Mesenchymal stem cell (in vitro differentiated cells and primary cell): Measurements from ENCODE around the gene LRATD1.

Source experiments
- DNase-seq: peaks from one replicate; pipeline ENCODE4 v3.0.0-alpha.2; 2013
- H2AFZ ChIP-seq: one replicate; pipeline ENCODE4 v1.6.1; 2013; ENCODE audit warnings: low read depth, mild to moderate bottlenecking, control low read depth, inconsistent platforms, low read length, moderate library complexity
- H2AK5ac ChIP-seq: 2 replicates; pipeline ENCODE4 v1.6.1; 2013; ENCODE audit warnings: low read length, moderate library complexity, mild to moderate bottlenecking, inconsistent platforms; ENCODE audit not compliant: severe bottlenecking
- H2BK120ac ChIP-seq: one replicate; pipeline ENCODE4 v1.6.1; 2013; ENCODE audit warnings: low read depth, mild to moderate bottlenecking, inconsistent platforms, low read length, moderate library complexity
- H2BK12ac ChIP-seq, 2 experiments: one replicate each; pipeline ENCODE4 v1.6.1; 2013; ENCODE audit warnings: inconsistent platforms in 2 of 2, low read length in 2 of 2, mild to moderate bottlenecking in 2 of 2, moderate library complexity in 2 of 2, control low read depth in 1 of 2
- H2BK15ac ChIP-seq: one replicate; pipeline ENCODE4 v1.6.1; 2013; ENCODE audit warnings: mild to moderate bottlenecking, low read depth, inconsistent platforms; ENCODE audit not compliant: poor library complexity, severe bottlenecking
- H2BK5ac ChIP-seq: 2 replicates; pipeline ENCODE4 v1.6.1; 2013; ENCODE audit warnings: low read depth, mild to moderate bottlenecking, low read length, control low read depth, inconsistent platforms; ENCODE audit not compliant: poor library complexity, severe bottlenecking
- H3K14ac ChIP-seq, 2 experiments: one replicate each; pipeline ENCODE4 v1.6.1; 2013; ENCODE audit warnings: inconsistent platforms in 2 of 2, low read length in 2 of 2, control low read depth in 1 of 2, mild to moderate bottlenecking in 1 of 2, moderate library complexity in 1 of 2
- H3K18ac ChIP-seq, 2 experiments: one replicate each; pipeline ENCODE4 v1.6.1; 2013; ENCODE audit warnings: inconsistent platforms in 2 of 2, low read length in 2 of 2, control low read depth in 1 of 2, low read depth in 1 of 2, mild to moderate bottlenecking in 1 of 2
- H3K23ac ChIP-seq, 2 experiments: one replicate each; pipeline ENCODE4 v1.6.1; 2013; ENCODE audit warnings: inconsistent platforms in 2 of 2, low read length in 2 of 2, mild to moderate bottlenecking in 2 of 2, moderate library complexity in 2 of 2, control low read depth in 1 of 2
- H3K27ac ChIP-seq: 2 replicates; pipeline ENCODE4 v1.5.1; 2013; ENCODE audit warnings: mild to moderate bottlenecking, moderate library complexity, low read length, control low read depth, inconsistent platforms; ENCODE audit not compliant: poor library complexity, severe bottlenecking
- H3K27me3 ChIP-seq, 2 experiments: 2 replicates each; pipeline versions ENCODE4 v1.6.1 to v1.7.0; 2013; ENCODE audit warnings: low read length in 2 of 2, mild to moderate bottlenecking in 2 of 2, moderate library complexity in 2 of 2, control low read depth in 1 of 2, inconsistent platforms in 1 of 2; ENCODE audit not compliant: control insufficient read depth in 1 of 2, insufficient read depth in 1 of 2
- H3K36me3 ChIP-seq, 2 experiments: 2 replicates each; pipeline versions ENCODE4 v1.6.1 to v1.7.0; 2013; ENCODE audit warnings: low read length in 2 of 2, control low read depth in 1 of 2, inconsistent platforms in 1 of 2, low read depth in 1 of 2, mild to moderate bottlenecking in 1 of 2; ENCODE audit not compliant: insufficient read depth in 2 of 2, control insufficient read depth in 1 of 2
- H3K4ac ChIP-seq, 2 experiments: one replicate each; pipeline ENCODE4 v1.6.1; 2013; ENCODE audit warnings: inconsistent platforms in 2 of 2, low read length in 2 of 2, mild to moderate bottlenecking in 2 of 2, moderate library complexity in 2 of 2, control low read depth in 1 of 2, low read depth in 1 of 2
- H3K4me1 ChIP-seq: 2 replicates; pipeline ENCODE4 v1.6.1; 2013; ENCODE audit warnings: low read depth, low read length, control low read depth; ENCODE audit not compliant: control insufficient read depth, insufficient read depth
- H3K4me2 ChIP-seq: 2 replicates; pipeline ENCODE4 v1.6.1; 2013; ENCODE audit warnings: low read length, mild to moderate bottlenecking, inconsistent platforms; ENCODE audit not compliant: poor library complexity, severe bottlenecking
- H3K4me3 ChIP-seq, 2 experiments: 2 replicates each; pipeline versions ENCODE4 v1.5.1 to v1.7.0; 2013; ENCODE audit warnings: low read length in 2 of 2, mild to moderate bottlenecking in 2 of 2, control low read depth in 1 of 2, low read depth in 1 of 2; ENCODE audit not compliant: insufficient read depth in 1 of 2
- H3K79me1 ChIP-seq: replicated peaks from 2 replicates; pipeline ENCODE4 v1.6.1; 2013; ENCODE audit warnings: mild to moderate bottlenecking, control low read depth, low read length, inconsistent platforms; ENCODE audit not compliant: poor library complexity, severe bottlenecking
- H3K9ac ChIP-seq: 2 replicates; pipeline ENCODE4 v1.7.0; 2013; ENCODE audit warnings: mild to moderate bottlenecking, low read length, moderate library complexity
- H3K9me3 ChIP-seq: 2 replicates; pipeline ENCODE4 v1.7.0; 2013; ENCODE audit warnings: mild to moderate bottlenecking, low read length; ENCODE audit not compliant: control insufficient read depth
- H4K8ac ChIP-seq: one replicate; pipeline ENCODE4 v1.6.1; 2013; ENCODE audit warnings: inconsistent platforms, mild to moderate bottlenecking, low read length, moderate library complexity
- H4K91ac ChIP-seq: one replicate; pipeline ENCODE4 v1.6.1; 2013; ENCODE audit warnings: mild to moderate bottlenecking, low read length, inconsistent platforms
- WGBS: methylation state at CpG from one replicate; pipeline ENCODE4 v1.1.7; 2013; ENCODE audit warnings: mixed read lengths; 5-methylcytosine and 5-hydroxymethylcytosine counted together

Gene LRATD1

GRCh38 chr2:14642499-14642898 lies 10.0 kb downstream of the LRATD1 start:
- Histone ChIP-seq H2AK5ac (no peak overlapping the region), H3K18ac (no peak overlapping the region), H4K91ac (no peak overlapping the region), H3K14ac (no peak overlapping the region), H2BK120ac (no peak overlapping the region), H3K4me1 (no peaks in the 10 kb centered on the region), H3K36me3 (no peaks in the 10 kb centered on the region), H2BK12ac (no peak overlapping the region), H3K9me3 (no peaks in the 10 kb centered on the region), H2AFZ (no peak overlapping the region), H3K9ac (no peak overlapping the region), H3K79me1 (no peaks in the 10 kb centered on the region), H3K27ac (no peak overlapping the region), H2BK5ac (no peak overlapping the region), H3K4me3 (no peak overlapping the region), H4K8ac (no peak overlapping the region), H3K4me2 (no peak overlapping the region), H3K23ac (no peak overlapping the region), H3K27me3 (no peaks in the 10 kb centered on the region), H3K4ac (no peak overlapping the region), H2BK15ac (no peak overlapping the region)
- WGBS, result 46% methylated on average over 2 of the region's 4 CpGs
- no peak for DNase-seq

DNA sequence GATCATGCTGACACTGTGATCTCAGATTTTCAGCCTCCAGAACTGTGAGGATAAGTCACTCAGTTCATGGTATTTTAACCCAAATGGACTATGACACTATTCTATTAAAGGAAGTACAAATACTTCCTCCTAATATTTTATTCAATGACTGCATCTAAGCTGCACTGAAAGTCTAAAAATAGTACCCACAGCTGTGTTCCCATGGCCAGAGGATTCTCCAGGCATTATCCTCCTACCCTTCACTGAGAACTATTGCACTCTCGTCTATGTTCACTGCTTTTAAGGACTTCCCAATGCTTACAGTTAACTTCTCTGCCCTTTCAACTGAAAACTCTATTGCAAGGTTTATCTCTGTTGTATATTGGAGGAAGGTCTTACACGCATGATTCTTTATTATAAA lies 15.2 kb downstream of the LRATD1 start:
- Histone ChIP-seq H3K4me2 (no peak overlapping the region), H3K4ac (no peak overlapping the region), H3K18ac (no peak overlapping the region), H2BK15ac (no peak overlapping the region), H4K91ac (no peak overlapping the region), H2BK12ac (no peak overlapping the region), H3K14ac (no peak overlapping the region), H2BK5ac (no peak overlapping the region), H3K4me1 (no peaks in the 10 kb centered on the region), H2BK120ac (no peak overlapping the region), H2AK5ac (no peak overlapping the region), H3K36me3 (no peaks in the 10 kb centered on the region), H3K4me3 (no peak overlapping the region), H3K27ac (no peak overlapping the region), H4K8ac (no peak overlapping the region), H2AFZ (no peak overlapping the region), H3K23ac (no peak overlapping the region), H3K27me3 (no peaks in the 10 kb centered on the region), H3K9ac (no peak overlapping the region), H3K9me3 (no peaks in the 10 kb centered on the region), H3K79me1 (no peaks in the 10 kb centered on the region)
- no CpG with 5 or more reads among the region's 2 CpGs for WGBS
- DNase-seq, result no peak

DNA sequence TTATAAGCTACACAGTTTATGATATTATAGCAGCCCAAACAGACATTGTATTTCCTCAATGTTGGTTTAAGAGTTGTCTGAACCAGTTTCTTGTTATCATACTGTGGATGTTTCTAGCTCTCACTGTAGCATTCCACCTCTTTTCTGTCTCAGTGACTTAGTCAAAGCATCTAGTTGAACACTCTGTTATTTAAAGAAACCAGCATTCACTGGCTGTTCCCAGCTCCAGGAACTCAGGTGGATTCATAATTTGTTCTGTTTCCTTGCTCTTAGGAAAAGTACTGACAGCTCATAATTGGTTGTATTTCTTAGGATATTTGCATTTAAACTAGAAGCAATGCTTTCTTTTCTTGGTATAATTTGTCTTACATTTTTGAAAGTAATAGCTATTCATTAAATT lies 17.5 kb downstream of the LRATD1 start:
- no peaks in the 10 kb centered on the region for H3K79me1 ChIP-seq
- no peaks in the 10 kb centered on the region for H3K36me3 ChIP-seq
- no peak overlapping the region for H2BK15ac ChIP-seq
- no peak overlapping the region for H4K8ac ChIP-seq
- no peak overlapping the region for H2BK5ac ChIP-seq
- H4K91ac ChIP-seq, result no peak overlapping the region
- no peak overlapping the region for H3K18ac ChIP-seq
- H2BK120ac ChIP-seq, result no peak overlapping the region
- H3K14ac ChIP-seq, result no peak overlapping the region
- H3K9ac ChIP-seq, result no peak overlapping the region
- H3K4me3 ChIP-seq, result no peak overlapping the region
- no peak overlapping the region for H2AK5ac ChIP-seq
- H2BK12ac ChIP-seq, result no peak overlapping the region
- no peaks in the 10 kb centered on the region for H3K27me3 ChIP-seq
- no peak overlapping the region for H3K27ac ChIP-seq
- no peak overlapping the region for H3K4me2 ChIP-seq
- H3K9me3 ChIP-seq, result no peaks in the 10 kb centered on the region
- no peak overlapping the region for H3K23ac ChIP-seq
- no peak for DNase-seq
- no peak overlapping the region for H3K4ac ChIP-seq
- no peaks in the 10 kb centered on the region for H3K4me1 ChIP-seq
- no peak overlapping the region for H2AFZ ChIP-seq

GRCh38 chr2:14654835-14655282 lies 22.3 kb downstream of the LRATD1 start:
- Histone ChIP-seq H3K79me1 (no peaks in the 10 kb centered on the region), H3K27me3 (no peaks in the 10 kb centered on the region), H3K4ac (no peak overlapping the region), H2BK120ac (no peak overlapping the region), H3K4me2 (no peak overlapping the region), H4K8ac (no peak overlapping the region), H2BK12ac (no peak overlapping the region), H2BK15ac (no peak overlapping the region), H3K4me1 (no peaks in the 10 kb centered on the region), H2BK5ac (no peak overlapping the region), H3K14ac (no peak overlapping the region), H3K18ac (no peak overlapping the region), H2AK5ac (no peak overlapping the region), H3K9ac (no peak overlapping the region), H3K36me3 (no peaks in the 10 kb centered on the region), H3K9me3 (no peaks in the 10 kb centered on the region), H2AFZ (no peak overlapping the region), H3K27ac (no peak overlapping the region), H4K91ac (no peak overlapping the region), H3K23ac (no peak overlapping the region), H3K4me3 (no peak overlapping the region)
- no peak for DNase-seq
- WGBS, result 56% methylated on average over 4 of the region's 4 CpGs
